ENCODE data around the gene KRTAP4-2. TPM values are rescaled to one million over a fixed set of nuclear protein-coding genes. Genes with fewer than 3 reads are reported as not detected.

The KRTAP4-2 gene
- total and polyA plus RNA-seq, 8 donors: not detected

GRCh38 chr17:41186872-41187271 lies 8.9 kb upstream of the KRTAP4-2 start:
- Histone ChIP-seq H3K36me3 (no peaks in the 10 kb centered on the region), H3K9me3 (no peaks in the 10 kb centered on the region), H3K4me1 (no peaks in the 10 kb centered on the region), H3K4me3 (no peak overlapping the region), H3K27me3 (peaks cover 0 to 18% of the 10 kb centered on the region in 2 donors), H3K27ac (no peak overlapping the region)
- ATAC-seq: no peak
- intact Hi-C loops (cut with DNase I): no loop called here
- TF ChIP-seq CTCF (IDR thresholded peaks at IDR 0.05): no peak
- DNase-seq: peak in 1 of 4 donors; percentile 43

DNA sequence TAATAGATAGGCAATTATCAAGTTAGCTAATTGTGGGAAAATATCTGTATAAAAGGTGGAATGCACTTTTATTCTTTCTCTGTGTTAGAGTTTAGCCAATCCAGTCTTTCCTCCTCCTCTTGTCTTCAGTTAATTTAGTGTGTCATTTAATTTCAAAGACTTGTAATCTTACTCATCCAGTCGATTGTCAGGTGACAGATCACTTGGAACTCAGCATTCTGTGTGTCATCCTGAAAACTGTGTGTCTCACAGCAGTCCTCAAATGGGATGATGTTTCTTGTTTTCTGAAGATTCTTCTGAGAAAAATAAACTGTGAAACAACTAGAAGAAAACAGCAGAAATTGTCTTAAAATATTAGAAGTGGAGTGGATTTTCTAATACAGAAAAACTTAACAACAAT lies 7.0 kb upstream of the KRTAP4-2 start:
- ATAC-seq: no peak
- Histone ChIP-seq H3K4me3 (no peak overlapping the region), H3K9me3 (no peaks in the 10 kb centered on the region), H3K27me3 (peaks cover 0 to 13% of the 10 kb centered on the region in 2 donors), H3K27ac (no peak overlapping the region), H3K36me3 (no peaks in the 10 kb centered on the region), H3K4me1 (no peaks in the 10 kb centered on the region)
- intact Hi-C loops (cut with DNase I): no loop called here
- no peak for DNase-seq
- no peak for TF ChIP-seq CTCF (IDR thresholded peaks at IDR 0.05)

- Histone ChIP-seq H3K27ac (no peak within 1 kb of the TSS), H3K36me3 (no peaks in the 10 kb centered on the region), H3K9me3 (no peaks in the 10 kb centered on the region), H3K27me3 (peaks cover 0 to 9% of the 10 kb centered on the region in 2 donors), H3K4me3 (no peak within 1 kb of the TSS), H3K4me1 (no peaks in the 10 kb centered on the region)
- intact Hi-C loops (cut with DNase I): no loop called here
- peak in 1 of 4 donors; percentile 54 for DNase-seq
- no peak for ATAC-seq
- no peak for TF ChIP-seq CTCF (IDR thresholded peaks at IDR 0.05)
Observed at GRCh38 chr17:41184480-41184961, 6.5 kb upstream of the KRTAP4-2 start, which contains the start of gene KRTAP4-1. Gene KRTAP4-1 (minus strand): TSS chr17:41184911. CDS start chr17:41184854, 57 bp downstream.

DNA sequence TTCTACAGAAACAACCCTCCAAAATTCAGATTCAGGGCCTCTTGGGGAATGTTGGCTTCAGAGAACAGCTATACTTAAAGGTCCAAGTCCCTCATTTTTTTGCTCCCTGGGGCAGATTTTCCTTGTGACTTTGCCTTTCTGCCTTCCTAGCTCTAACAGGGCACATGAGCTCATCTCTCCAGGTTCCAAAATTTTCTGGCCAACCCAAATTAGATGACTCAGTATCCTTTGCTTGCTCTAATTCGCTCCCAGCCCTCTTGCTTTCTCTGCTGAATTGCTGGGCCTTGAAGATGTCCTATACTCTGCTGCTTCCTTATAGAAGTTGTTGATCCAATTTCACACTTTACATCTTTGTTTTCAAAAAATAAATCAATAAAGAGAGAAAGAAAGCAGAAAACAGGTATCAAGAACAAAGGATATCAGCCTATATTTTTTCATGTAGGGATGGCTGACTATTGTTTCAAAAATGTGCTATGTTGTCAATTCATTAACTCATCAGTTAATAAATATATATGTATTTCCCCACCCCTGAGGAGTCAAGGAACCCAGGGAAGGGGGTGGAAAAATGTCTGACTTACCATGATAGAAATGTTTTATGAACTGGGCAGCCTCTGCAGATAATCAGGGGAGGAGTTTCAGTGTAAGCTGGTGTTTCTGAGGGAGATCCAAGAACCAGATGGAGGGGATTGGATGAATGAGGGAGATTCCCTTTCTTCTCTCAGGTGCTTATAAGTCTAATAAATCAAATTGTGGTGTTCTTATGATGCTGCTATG lies 1.0 kb upstream of the KRTAP4-2 start:
- Histone ChIP-seq H3K4me3 (no peak overlapping the region), H3K27ac (no peak overlapping the region), H3K36me3 (no peaks in the 10 kb centered on the region), H3K4me1 (no peaks in the 10 kb centered on the region), H3K27me3 (no peaks in the 10 kb centered on the region), H3K9me3 (no peaks in the 10 kb centered on the region)
- intact Hi-C loops (cut with DNase I): no loop called here
- ATAC-seq: no peak
- no peak for TF ChIP-seq CTCF (IDR thresholded peaks at IDR 0.05)
- no peak for DNase-seq

DNA sequence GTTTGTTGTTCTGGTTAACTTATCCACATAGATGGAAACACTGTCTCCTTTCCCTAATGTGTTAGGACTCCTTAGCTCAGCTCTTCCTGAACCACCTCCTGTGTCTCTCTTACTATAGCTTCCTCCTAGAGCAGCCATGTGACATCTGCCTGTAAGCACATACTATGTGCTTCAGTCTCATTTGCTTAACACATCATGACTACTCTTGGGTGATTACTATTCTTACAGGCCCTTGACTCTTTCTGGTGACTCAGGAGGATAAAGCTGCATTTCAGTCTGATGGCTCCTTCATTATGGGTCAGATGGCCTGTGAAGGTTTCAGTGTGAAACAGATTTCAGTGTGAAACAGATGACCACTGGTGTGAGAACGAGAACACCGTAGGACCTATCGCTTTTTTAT lies 320 bp upstream of the KRTAP4-2 start:
- no peak for DNase-seq

More for the DNA sequence above, 320 bp upstream of the KRTAP4-2 start:
- Histone ChIP-seq H3K4me3 (no peak overlapping the region), H3K27me3 (no peaks in the 10 kb centered on the region), H3K9me3 (no peaks in the 10 kb centered on the region), H3K4me1 (no peaks in the 10 kb centered on the region), H3K36me3 (no peaks in the 10 kb centered on the region), H3K27ac (no peak overlapping the region)
- intact Hi-C loops (cut with DNase I): no loop called here
- TF ChIP-seq CTCF (IDR thresholded peaks at IDR 0.05): no peak
- ATAC-seq: no peak

Measured in left lung (tissue), 10 donors.